Measurements from ENCODE around the gene DNAH7.

Gene DNAH7

GRCh38 chr2:195810340-195811098 is 258.1 kb downstream of the DNAH7 start:
- Histone ChIP-seq H3K9me3 (ENCODE audit: control insufficient read depth, insufficient read depth, low read depth, low read length) (no peaks in the 10 kb centered on the region), H3K4me1 (ENCODE audit: control insufficient read depth, insufficient read depth, low read length) (peaks cover 37% of the 10 kb centered on the region), H3K27ac (ENCODE audit: low read depth, low read length) (no peak overlapping the region), H3K9ac (ENCODE audit: low read length) (no peak overlapping the region), H3K4me3 (ENCODE audit: low read depth, low read length) (no peak overlapping the region), H3K27me3 (ENCODE audit: control insufficient read depth, insufficient read depth, low read length) (no peaks in the 10 kb centered on the region), H3K36me3 (ENCODE audit: control insufficient read depth, insufficient read depth, low read length) (no peaks in the 10 kb centered on the region)

DNA sequence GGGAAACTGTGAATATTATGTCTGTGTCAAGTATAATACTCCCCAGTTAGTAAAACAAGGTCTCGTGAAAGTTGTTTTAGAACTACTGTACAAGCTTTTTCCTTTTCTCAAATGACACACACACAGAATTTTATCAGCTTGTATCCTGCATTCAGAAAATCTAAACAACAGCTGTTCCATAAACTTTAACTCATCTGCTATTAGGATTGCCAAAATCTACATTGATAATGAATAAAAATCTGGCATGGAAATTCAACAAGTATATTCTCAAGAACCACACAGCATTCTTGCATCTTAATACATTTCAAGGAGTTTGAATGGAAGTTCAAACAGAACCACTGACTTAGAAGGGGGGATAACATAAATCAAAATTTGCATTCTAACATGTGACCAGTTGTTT is 260.4 kb downstream of the DNAH7 start:
- no peak overlapping the region for H3K27ac ChIP-seq (ENCODE audit: low read depth, low read length)
- peaks cover 50% of the 10 kb centered on the region for H3K4me1 ChIP-seq (ENCODE audit: control insufficient read depth, insufficient read depth, low read length)
- no peaks in the 10 kb centered on the region for H3K36me3 ChIP-seq (ENCODE audit: control insufficient read depth, insufficient read depth, low read length)
- H3K9me3 ChIP-seq (ENCODE audit: control insufficient read depth, insufficient read depth, low read depth, low read length) = no peaks in the 10 kb centered on the region
- H3K27me3 ChIP-seq (ENCODE audit: control insufficient read depth, insufficient read depth, low read length) = no peaks in the 10 kb centered on the region
- no peak overlapping the region for H3K4me3 ChIP-seq (ENCODE audit: low read depth, low read length)
- no peak overlapping the region for H3K9ac ChIP-seq (ENCODE audit: low read length)

- H3K36me3 ChIP-seq (ENCODE audit: control insufficient read depth, insufficient read depth, low read length) = no peaks in the 10 kb centered on the region
- no peaks in the 10 kb centered on the region for H3K27me3 ChIP-seq (ENCODE audit: control insufficient read depth, insufficient read depth, low read length)
- H3K27ac ChIP-seq (ENCODE audit: low read depth, low read length) = peak overlapping the region; percentile 68
- H3K9me3 ChIP-seq (ENCODE audit: control insufficient read depth, insufficient read depth, low read depth, low read length) = no peaks in the 10 kb centered on the region
- H3K4me1 ChIP-seq (ENCODE audit: control insufficient read depth, insufficient read depth, low read length) = peaks cover 48% of the 10 kb centered on the region
- H3K4me3 ChIP-seq (ENCODE audit: low read depth, low read length) = peak overlapping the region; percentile 24; the same call in 1 of the 2 replicates
- no peak overlapping the region for H3K9ac ChIP-seq (ENCODE audit: low read length)
Measured at GRCh38 chr2:195805283-195805976, 263.2 kb downstream of the DNAH7 start.

- H3K27ac ChIP-seq (ENCODE audit: low read depth, low read length) = no peak overlapping the region
- no peaks in the 10 kb centered on the region for H3K36me3 ChIP-seq (ENCODE audit: control insufficient read depth, insufficient read depth, low read length)
- H3K9ac ChIP-seq (ENCODE audit: low read length) = no peak overlapping the region
- no peak overlapping the region for H3K4me3 ChIP-seq (ENCODE audit: low read depth, low read length)
- H3K4me1 ChIP-seq (ENCODE audit: control insufficient read depth, insufficient read depth, low read length) = no peaks in the 10 kb centered on the region
- no peaks in the 10 kb centered on the region for H3K9me3 ChIP-seq (ENCODE audit: control insufficient read depth, insufficient read depth, low read depth, low read length)
- H3K27me3 ChIP-seq (ENCODE audit: control insufficient read depth, insufficient read depth, low read length) = no peaks in the 10 kb centered on the region
Measured at GRCh38 chr2:195795879-195796278, 272.8 kb downstream of the DNAH7 start.

GRCh38 chr2:195793881-195794280 is 274.8 kb downstream of the DNAH7 start:
- Histone ChIP-seq H3K4me3 (ENCODE audit: low read depth, low read length) (no peak overlapping the region), H3K27ac (ENCODE audit: low read depth, low read length) (no peak overlapping the region), H3K9ac (ENCODE audit: low read length) (no peak overlapping the region), H3K9me3 (ENCODE audit: control insufficient read depth, insufficient read depth, low read depth, low read length) (no peaks in the 10 kb centered on the region), H3K36me3 (ENCODE audit: control insufficient read depth, insufficient read depth, low read length) (no peaks in the 10 kb centered on the region), H3K27me3 (ENCODE audit: control insufficient read depth, insufficient read depth, low read length) (no peaks in the 10 kb centered on the region), H3K4me1 (ENCODE audit: control insufficient read depth, insufficient read depth, low read length) (no peaks in the 10 kb centered on the region)

DNA sequence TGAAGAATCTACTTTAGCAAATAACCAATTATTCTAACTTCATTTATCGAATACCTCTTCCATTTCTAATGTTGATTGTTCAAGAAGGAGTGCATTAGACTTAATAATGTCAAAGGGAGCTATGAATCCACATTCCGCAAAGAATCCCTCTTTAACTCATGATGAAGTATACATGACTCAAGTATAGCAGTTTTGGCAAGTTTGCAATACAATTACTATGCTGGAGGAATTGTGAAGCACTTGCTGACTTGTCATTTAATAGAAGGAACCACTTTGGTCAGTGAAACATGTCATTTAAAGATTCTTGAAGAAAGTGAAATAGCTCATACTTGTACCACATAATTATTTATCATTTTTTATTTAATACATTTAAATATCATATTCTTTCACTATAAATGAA is 286.5 kb downstream of the DNAH7 start:
- Histone ChIP-seq H3K4me3 (ENCODE audit: low read depth, low read length) (no peak overlapping the region), H3K9ac (ENCODE audit: low read length) (no peak overlapping the region), H3K9me3 (ENCODE audit: control insufficient read depth, insufficient read depth, low read depth, low read length) (no peaks in the 10 kb centered on the region), H3K4me1 (ENCODE audit: control insufficient read depth, insufficient read depth, low read length) (no peaks in the 10 kb centered on the region), H3K27me3 (ENCODE audit: control insufficient read depth, insufficient read depth, low read length) (no peaks in the 10 kb centered on the region), H3K36me3 (ENCODE audit: control insufficient read depth, insufficient read depth, low read length) (no peaks in the 10 kb centered on the region), H3K27ac (ENCODE audit: low read depth, low read length) (no peak overlapping the region)

DNA sequence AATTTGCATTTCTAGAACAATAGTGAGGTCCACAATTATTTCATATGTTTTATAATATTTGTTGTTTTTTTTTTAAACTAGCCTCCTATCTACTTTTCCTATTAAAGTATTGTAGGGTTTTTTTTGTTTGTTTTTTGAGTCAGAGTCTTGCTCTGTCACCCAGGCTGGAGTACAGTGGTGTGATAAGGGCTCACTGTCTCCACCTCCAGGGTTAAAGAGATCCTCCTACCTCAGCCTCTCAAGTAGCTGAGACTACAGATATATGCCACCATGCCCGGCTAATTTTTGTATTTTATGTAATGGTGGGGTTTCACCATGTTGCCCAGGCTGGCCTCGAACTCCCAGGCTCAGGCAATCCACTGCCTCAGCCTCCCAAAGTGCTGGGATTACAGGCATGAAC is 289.1 kb downstream of the DNAH7 start:
- Histone ChIP-seq H3K27me3 (ENCODE audit: control insufficient read depth, insufficient read depth, low read length) (no peaks in the 10 kb centered on the region), H3K27ac (ENCODE audit: low read depth, low read length) (no peak overlapping the region), H3K4me1 (ENCODE audit: control insufficient read depth, insufficient read depth, low read length) (no peaks in the 10 kb centered on the region), H3K9ac (ENCODE audit: low read length) (no peak overlapping the region), H3K4me3 (ENCODE audit: low read depth, low read length) (no peak overlapping the region), H3K36me3 (ENCODE audit: control insufficient read depth, insufficient read depth, low read length) (no peaks in the 10 kb centered on the region), H3K9me3 (ENCODE audit: control insufficient read depth, insufficient read depth, low read depth, low read length) (no peaks in the 10 kb centered on the region)

GRCh38 chr2:195769975-195770374 is 298.7 kb downstream of the DNAH7 start:
- Histone ChIP-seq H3K9me3 (ENCODE audit: control insufficient read depth, insufficient read depth, low read depth, low read length) (0 out of 2 replicates have a peak, but pooled peaks cover under 1% of the 10 kb centered on the region), H3K36me3 (ENCODE audit: control insufficient read depth, insufficient read depth, low read length) (no peaks in the 10 kb centered on the region), H3K4me1 (ENCODE audit: control insufficient read depth, insufficient read depth, low read length) (no peaks in the 10 kb centered on the region), H3K27me3 (ENCODE audit: control insufficient read depth, insufficient read depth, low read length) (no peaks in the 10 kb centered on the region), H3K4me3 (ENCODE audit: low read depth, low read length) (no peak overlapping the region), H3K9ac (ENCODE audit: low read length) (no peak overlapping the region), H3K27ac (ENCODE audit: low read depth, low read length) (no peak overlapping the region)

GRCh38 chr2:195768431-195768830 is 300.2 kb downstream of the DNAH7 start:
- H3K9me3 ChIP-seq (ENCODE audit: control insufficient read depth, insufficient read depth, low read depth, low read length) = peaks cover 10% of the 10 kb centered on the region
- H3K4me1 ChIP-seq (ENCODE audit: control insufficient read depth, insufficient read depth, low read length) = no peaks in the 10 kb centered on the region

DNA sequence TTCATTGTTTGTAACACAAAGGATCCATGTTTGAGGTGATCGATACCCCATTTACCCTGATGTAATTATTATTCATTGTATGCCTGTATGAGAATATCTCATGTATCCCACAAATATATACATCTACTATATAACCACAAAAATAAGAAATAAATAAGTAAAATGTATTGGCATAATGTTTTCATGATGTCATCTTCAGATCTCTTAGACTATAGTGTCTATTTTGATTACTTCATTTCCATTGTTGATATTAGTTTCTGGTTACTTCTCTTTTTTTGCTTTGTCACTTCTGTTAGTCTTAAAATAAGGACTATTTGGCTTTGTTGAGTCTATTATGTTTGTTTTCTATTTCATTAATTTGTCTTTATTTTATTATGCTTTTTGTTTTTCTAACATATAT is 301.9 kb downstream of the DNAH7 start:
- Histone ChIP-seq H3K27ac (ENCODE audit: low read depth, low read length) (no peak overlapping the region), H3K4me1 (ENCODE audit: control insufficient read depth, insufficient read depth, low read length) (no peaks in the 10 kb centered on the region), H3K4me3 (ENCODE audit: low read depth, low read length) (no peak overlapping the region), H3K36me3 (ENCODE audit: control insufficient read depth, insufficient read depth, low read length) (no peaks in the 10 kb centered on the region), H3K27me3 (ENCODE audit: control insufficient read depth, insufficient read depth, low read length) (no peaks in the 10 kb centered on the region), H3K9me3 (ENCODE audit: control insufficient read depth, insufficient read depth, low read depth, low read length) (peaks cover 10% of the 10 kb centered on the region), H3K9ac (ENCODE audit: low read length) (no peak overlapping the region)

More at GRCh38 chr2:195768431-195768830, 300.2 kb downstream of the DNAH7 start:
- H3K36me3 ChIP-seq (ENCODE audit: control insufficient read depth, insufficient read depth, low read length) = no peaks in the 10 kb centered on the region
- no peak overlapping the region for H3K27ac ChIP-seq (ENCODE audit: low read depth, low read length)
- H3K9ac ChIP-seq (ENCODE audit: low read length) = no peak overlapping the region
- no peaks in the 10 kb centered on the region for H3K27me3 ChIP-seq (ENCODE audit: control insufficient read depth, insufficient read depth, low read length)
- no peak overlapping the region for H3K4me3 ChIP-seq (ENCODE audit: low read depth, low read length)

DNA sequence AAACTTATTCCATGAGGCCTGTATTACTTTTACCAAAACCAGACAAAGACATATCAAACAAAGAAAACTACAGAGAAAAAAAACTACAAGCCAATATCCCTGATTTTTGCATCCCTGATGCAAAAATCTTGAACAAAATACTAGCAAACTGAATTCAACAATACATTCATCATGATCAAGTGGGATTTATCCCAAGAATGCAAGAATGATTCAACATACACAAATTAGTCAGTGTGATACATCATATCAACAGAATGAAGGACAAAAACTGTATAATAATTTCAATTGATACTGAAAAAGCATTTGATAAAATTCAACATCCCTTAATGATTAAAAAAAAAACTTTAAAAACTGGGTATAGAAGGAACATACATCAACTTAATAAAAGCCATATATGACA is 304.8 kb downstream of the DNAH7 start:
- Histone ChIP-seq H3K36me3 (ENCODE audit: control insufficient read depth, insufficient read depth, low read length) (no peaks in the 10 kb centered on the region), H3K4me3 (ENCODE audit: low read depth, low read length) (no peak overlapping the region), H3K9ac (ENCODE audit: low read length) (no peak overlapping the region), H3K27ac (ENCODE audit: low read depth, low read length) (no peak overlapping the region), H3K27me3 (ENCODE audit: control insufficient read depth, insufficient read depth, low read length) (no peaks in the 10 kb centered on the region), H3K4me1 (ENCODE audit: control insufficient read depth, insufficient read depth, low read length) (no peaks in the 10 kb centered on the region), H3K9me3 (ENCODE audit: control insufficient read depth, insufficient read depth, low read depth, low read length) (peaks cover 10% of the 10 kb centered on the region)
